GM19023 (cell line): ENCODE results near the gene KCNIP4.

Source experiments
- ATAC-seq: cut with Tn5 transposase; IDR thresholded peaks from one replicate; pipeline ENCODE4 v1.9.1; 2021; ENCODE audit warnings: mild to moderate bottlenecking, moderate library complexity; ENCODE audit not compliant: unreplicated experiment

The KCNIP4 gene

GRCh38 chr4:21113496-21114223 is 834.9 kb downstream of the KCNIP4 start:
- ATAC-seq, result no peak

- no peak for ATAC-seq
Measured at GRCh38 chr4:21102667-21103066, 845.9 kb downstream of the KCNIP4 start.

- no peak for ATAC-seq
Measured at GRCh38 chr4:21097865-21098264, 850.7 kb downstream of the KCNIP4 start.

GRCh38 chr4:21097026-21097425 is 851.5 kb downstream of the KCNIP4 start:
- no peak for ATAC-seq

GRCh38 chr4:21092531-21092930 is 856.0 kb downstream of the KCNIP4 start:
- no peak for ATAC-seq

- no peak for ATAC-seq
Measured at GRCh38 chr4:21090094-21090666, 858.4 kb downstream of the KCNIP4 start.

GRCh38 chr4:21083413-21083812 is 865.2 kb downstream of the KCNIP4 start:
- no peak for ATAC-seq

GRCh38 chr4:21077967-21078366 is 870.6 kb downstream of the KCNIP4 start:
- no peak for ATAC-seq

GRCh38 chr4:21067351-21067750 is 881.2 kb downstream of the KCNIP4 start:
- ATAC-seq, result no peak

GRCh38 chr4:21061902-21062301 is 886.7 kb downstream of the KCNIP4 start:
- no peak for ATAC-seq

- no peak for ATAC-seq
Measured at GRCh38 chr4:21046141-21046540, 902.4 kb downstream of the KCNIP4 start.

GRCh38 chr4:21045119-21045518 is 903.5 kb downstream of the KCNIP4 start:
- no peak for ATAC-seq

- no peak for ATAC-seq
Measured at GRCh38 chr4:21041708-21042107, 906.9 kb downstream of the KCNIP4 start.

- ATAC-seq, result no peak
Measured at GRCh38 chr4:21034728-21035127, 913.8 kb downstream of the KCNIP4 start.

GRCh38 chr4:21032089-21032645 is 916.4 kb downstream of the KCNIP4 start:
- no peak for ATAC-seq

GRCh38 chr4:21018817-21019216 is 929.8 kb downstream of the KCNIP4 start:
- ATAC-seq, result no peak

GRCh38 chr4:21013501-21013900 is 935.1 kb downstream of the KCNIP4 start:
- ATAC-seq, result no peak

- ATAC-seq, result no peak
Measured at GRCh38 chr4:21012851-21013331, 935.7 kb downstream of the KCNIP4 start.

GRCh38 chr4:21011106-21011505 is 937.5 kb downstream of the KCNIP4 start:
- ATAC-seq, result no peak

GRCh38 chr4:21009956-21010355 is 938.6 kb downstream of the KCNIP4 start:
- ATAC-seq, result no peak

GRCh38 chr4:21005647-21006046 is 942.9 kb downstream of the KCNIP4 start:
- ATAC-seq, result no peak

GRCh38 chr4:21002976-21003375 is 945.6 kb downstream of the KCNIP4 start:
- no peak for ATAC-seq
